DMS53 (cell line): Measurements from ENCODE around the gene RPL35.

Experiments used
- DNase-seq: peaks from one replicate; lab custom pipeline; 2025; lab: John Stamatoyannopoulos, UW

Gene RPL35

GRCh38 chr9:124861342-124862229 lies at the start of gene RPL35, which contains the start of gene ARPC5L:
RPL35 (minus strand) TSS chr9:124861957; CDS start chr9:124861912, 45 bp downstream.
ARPC5L (plus strand) TSS chr9:124862130; CDS start chr9:124869291, 7,161 bp downstream.
- peak; percentile 98 for DNase-seq

GRCh38 chr9:124908098-124908497 lies 46.3 kb upstream of the RPL35 start:
- DNase-seq, result no peak

DNA sequence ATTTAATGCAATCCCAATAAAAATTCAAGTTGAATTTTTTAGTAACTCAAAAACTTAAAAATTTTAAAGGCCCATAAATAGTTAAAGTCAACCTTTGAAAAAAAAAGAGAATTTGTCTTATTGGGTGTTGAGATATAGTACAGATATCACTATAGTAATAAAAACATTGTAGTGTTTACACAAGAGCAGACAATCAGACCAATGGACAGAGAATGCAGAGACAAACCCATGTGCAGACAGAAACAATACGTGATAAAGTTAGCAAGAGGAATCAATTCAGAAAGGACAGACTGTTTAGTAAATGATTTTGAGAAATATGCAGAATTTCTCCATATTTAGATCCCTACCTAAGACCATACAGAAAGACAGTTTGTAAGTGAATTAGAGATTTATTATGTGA lies 45.2 kb upstream of the RPL35 start:
- no peak for DNase-seq

DNA sequence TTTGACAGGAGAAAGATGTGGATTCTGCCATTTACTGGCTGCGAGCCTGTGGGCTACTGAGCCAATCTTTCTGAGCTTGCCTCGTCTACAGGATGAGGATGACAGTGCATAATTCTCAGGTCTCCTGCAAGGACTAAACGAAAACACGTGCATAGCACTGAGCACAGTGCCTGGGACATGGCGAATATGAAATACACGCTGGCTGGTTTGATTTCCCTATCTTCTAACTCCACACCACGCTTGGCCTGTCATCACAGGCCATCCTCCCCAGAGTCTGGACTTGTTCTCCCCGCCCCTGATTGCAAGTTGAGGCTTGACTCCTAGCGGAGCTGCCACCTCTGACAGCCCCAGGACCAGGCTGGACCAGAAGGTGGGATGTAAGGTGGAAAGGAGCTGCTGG lies 38.1 kb upstream of the RPL35 start:
- no peak for DNase-seq

DNA sequence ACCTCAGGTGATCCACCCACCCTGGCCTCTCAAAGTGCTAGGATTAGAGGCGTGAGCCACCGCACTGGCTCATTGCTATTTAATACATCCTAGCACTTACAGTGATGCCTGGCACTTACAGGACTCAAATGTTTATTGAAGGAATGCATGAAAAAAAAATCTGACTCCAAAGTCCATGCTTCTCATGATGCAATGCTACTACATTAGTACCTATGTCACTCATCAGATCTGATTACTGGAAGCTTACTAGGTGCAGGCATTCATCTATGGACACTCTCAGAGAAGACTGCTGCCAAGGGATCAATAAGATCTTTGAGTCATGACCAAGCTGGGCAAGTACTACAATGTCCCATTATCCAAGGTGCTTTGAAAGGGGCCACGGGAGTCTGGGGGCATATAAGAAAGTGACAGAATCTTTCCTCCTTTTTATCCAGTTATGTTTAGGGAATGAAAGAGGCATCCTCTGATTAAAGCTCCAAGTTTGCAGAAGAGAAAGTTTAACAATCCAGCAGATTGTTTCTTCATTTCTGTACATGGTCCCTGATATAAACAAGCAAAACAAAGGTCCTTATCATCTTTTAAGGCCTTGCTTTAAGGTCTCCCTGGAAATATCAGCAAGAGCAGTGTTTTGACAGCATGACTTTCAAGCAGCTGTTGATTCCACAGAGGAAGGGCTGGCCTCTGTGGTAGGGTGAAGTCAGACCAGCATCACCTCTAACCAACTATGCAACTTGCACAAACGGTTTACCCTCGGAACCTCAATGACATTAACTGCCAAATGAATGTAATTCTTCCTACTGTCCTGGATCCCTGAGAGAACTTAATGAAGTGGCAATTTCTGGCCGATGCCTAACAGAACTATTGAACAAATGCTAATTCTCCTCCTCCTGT lies 36.1 kb upstream of the RPL35 start:
- DNase-seq, result no peak

- peak; percentile 47 for DNase-seq
Observed at GRCh38 chr9:124894741-124895170, 33.0 kb upstream of the RPL35 start.

DNA sequence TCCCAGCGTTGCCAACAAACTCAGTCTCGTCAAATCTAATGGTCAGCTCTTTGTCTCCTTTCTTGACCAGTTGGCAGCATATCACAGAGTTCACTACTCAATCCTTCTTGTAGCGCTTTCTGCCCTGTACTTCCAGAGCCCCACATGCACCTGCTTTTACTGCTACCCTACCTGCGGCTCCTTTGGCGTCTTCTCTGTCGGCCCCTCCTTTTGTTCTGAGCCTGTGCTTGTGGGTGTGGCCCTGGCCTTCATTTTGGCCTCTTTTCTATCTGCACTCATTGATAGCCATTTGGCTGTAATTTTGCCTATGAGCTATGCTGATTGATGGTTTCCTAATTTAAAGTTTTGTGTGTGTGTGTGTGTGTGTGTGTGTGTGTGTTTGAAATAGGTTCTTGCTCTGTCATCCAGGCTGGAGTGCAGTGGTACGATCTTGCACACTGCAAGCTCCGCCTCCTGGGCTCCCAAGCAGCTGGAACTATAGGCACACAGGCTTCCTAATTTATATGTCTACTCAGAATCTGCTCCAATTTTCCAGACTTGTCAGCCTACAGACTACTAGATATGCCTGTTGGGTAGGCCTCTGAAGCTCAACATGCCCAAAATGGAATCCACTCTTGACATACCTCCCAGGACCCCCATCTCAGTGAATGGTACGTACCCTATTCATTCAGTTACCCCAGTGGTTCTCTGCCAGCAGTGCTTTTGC lies 32.4 kb upstream of the RPL35 start:
- DNase-seq, result no peak

DNA sequence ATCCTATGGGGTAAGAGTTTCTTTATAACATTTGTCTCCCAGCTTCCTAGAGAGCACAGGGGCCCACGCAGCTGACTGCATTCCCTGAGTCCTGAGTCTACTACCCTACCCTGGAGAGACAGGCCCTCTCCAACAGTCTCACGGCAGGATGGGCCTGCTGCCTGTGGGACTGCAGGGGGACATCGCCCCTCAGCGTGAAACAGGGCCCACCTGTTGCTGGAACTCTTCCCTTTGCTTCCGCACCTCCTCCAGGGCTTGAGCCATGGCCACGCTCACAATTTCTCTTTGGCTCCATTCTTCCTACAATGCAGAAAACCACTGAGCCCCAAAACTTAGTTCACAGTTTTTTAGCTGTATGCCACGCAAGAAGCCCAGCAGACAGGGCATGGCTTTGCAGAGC lies 28.4 kb upstream of the RPL35 start:
- DNase-seq, result no peak

DNA sequence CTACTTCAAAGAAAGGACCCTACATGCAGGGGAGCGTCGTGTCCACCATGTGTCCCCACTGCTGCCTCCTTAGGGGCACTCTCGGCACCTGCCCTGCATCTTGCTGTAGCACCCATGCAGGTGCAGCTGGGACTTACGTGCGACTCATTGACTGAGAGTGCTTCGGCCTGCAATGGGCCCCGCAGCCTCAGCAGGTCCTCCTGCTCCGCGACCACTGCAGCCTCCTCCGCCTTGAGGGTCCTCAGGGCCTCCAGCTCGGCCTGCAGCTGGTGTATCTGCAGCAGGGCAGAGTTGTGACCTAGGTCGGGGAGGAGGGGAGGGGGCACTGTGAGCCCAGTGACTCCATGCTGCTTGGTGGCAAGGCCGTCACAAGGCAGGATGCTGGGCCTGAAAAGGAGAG lies 27.2 kb upstream of the RPL35 start:
- DNase-seq, result no peak

GRCh38 chr9:124887832-124888231 lies 26.1 kb upstream of the RPL35 start:
- DNase-seq, result no peak

GRCh38 chr9:124886866-124887492 lies 25.2 kb upstream of the RPL35 start:
- DNase-seq, result no peak

DNA sequence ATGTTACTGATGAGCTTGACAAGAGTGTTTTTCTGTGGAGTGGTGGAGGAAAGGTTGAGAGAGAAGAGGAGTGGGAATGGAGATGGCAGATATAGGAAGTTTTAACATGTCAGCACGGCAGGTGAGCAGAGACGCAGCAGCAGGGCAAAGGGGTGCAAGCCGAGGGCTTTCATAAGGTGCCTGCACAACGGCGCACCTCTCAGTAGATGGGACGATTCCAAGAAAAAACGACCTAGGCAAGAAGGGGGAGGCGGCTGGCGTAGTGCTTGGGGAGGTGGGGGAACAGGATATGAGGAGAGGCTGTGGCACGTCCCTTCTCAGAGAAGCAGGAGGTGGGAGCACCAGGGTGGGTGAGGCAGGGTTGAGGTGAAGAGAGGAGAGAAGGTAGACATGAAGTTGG lies 24.7 kb upstream of the RPL35 start:
- DNase-seq, result no peak

DNA sequence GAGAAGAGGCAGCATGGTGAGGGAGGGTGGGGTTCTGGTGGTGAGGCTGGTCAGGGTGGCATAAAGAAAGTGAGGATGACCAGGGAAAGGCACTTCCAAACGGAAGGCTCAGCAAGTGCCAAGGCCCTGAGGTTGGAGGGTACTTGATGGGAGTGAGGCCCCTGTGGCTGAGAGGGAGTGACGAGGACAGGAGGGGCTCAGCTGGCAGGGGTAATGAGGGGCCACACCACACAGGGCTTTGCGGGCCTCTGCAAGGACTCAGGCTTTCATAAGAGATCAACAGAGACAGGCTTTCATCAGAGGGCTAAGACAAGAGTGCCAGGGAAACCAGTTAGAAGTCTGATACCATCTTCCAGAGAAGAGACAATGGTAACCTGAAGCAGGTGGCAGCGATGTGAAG lies 23.8 kb upstream of the RPL35 start:
- no peak for DNase-seq

DNA sequence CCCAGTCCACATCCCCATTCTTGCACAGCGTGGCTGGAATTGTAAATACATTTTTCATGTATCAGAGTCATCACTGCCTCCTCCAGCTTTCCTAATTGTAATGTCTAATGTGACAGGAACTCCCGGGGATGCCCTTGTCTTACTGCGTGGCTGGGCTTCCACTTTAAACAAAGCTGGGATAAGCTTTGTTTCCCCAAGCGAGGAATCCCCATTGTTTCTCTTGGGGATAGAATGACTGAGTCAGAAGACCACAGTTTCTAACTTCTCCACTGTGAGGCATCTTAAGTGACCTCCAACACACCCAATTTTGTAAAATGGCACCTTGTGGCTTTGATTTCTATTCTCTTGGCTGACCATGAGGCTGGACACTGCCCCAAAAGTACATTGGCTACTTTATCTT lies 22.6 kb upstream of the RPL35 start:
- no peak for DNase-seq

- no peak for DNase-seq
Observed at GRCh38 chr9:124882231-124882630, 20.5 kb upstream of the RPL35 start.

DNA sequence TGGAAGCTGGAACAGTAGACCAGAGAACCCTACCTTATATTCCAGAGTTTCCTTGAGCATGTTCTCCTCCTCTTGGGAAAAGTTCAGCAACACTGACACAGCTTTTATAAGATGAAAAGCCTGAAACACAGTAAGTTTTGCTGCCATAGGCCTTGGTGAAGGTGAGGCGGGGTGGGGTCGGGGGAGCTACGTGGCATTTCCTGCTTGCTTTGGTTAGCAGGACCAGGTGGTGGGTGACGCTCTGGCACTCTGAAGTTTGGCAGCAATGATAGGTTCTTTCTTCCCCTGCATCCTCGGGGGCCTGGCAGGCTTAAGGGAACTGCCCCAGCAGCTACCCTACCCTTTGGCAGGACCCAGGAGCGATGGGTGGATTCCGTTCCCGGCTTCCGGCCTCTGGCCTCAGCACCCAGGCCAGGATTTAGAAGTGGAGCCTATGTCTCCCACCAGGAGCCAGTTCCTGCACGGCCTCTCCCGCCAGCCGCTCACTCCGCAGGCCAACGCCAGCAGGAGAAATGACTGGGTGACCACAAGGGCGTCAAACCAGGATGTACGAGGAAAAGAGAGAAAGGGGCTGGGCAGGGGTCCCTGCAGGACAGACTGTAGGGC lies 19.5 kb upstream of the RPL35 start:
- DNase-seq, result no peak

- no peak for DNase-seq
Observed at GRCh38 chr9:124880501-124880900, 18.7 kb upstream of the RPL35 start.

GRCh38 chr9:124879226-124879625 lies 17.5 kb upstream of the RPL35 start:
- no peak for DNase-seq

DNA sequence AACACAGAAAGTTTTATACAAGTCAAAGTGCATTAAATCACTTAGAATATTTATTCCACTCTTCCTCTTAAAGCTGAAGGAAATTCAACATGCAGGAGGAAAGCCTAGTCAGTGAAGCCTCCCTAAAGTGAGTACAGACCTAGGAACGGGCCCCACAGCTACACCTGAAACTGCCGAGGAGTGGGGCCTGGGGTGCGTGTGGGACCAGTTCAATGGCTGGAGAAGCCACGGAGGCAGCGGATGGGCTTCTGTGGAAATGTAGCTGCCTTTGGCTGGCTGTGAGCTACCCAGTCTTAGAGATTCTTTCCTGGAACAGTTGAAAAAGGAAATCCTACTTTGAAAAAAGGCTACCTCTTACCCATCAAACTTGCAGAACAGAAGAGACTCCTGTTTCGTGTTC lies 16.8 kb upstream of the RPL35 start:
- no peak for DNase-seq

DNA sequence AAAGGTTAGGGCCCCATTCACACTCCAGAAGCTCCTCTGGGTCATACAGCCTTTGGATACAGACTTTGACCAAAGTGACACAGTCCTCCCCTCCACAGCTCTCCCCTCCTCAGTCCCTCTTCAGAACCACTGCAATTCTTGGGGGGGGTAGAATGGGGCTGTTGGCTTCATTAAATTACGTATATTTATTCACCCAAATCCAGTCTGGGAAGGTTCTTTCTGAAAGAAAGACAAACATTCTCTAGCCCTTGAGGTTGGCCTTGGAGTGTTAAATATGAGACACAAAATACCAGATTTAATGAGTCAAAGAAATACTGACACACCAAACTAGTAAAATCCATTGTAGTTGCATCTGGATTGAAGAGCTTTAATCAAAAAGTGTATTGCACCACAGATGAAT lies 16.3 kb upstream of the RPL35 start:
- DNase-seq, result no peak
